WERI-Rb-1 (cell line): ENCODE data around the gene PPP6R1.
"Not testable (repeated sequence)": the region's sequence is repeated elsewhere in the genome, so short reads cannot be mapped to it uniquely, and the experiment has no call there.

Source experiments
- DNase-seq: peaks from one replicate; pipeline ENCODE4 v3.0.0-alpha.2; 2020
- H3K27ac ChIP-seq: fragments of 250-450 bp; sonication (Bioruptor Pico); 2 replicates; pipeline ENCODE4 v1.5.1; 2020; ENCODE audit warnings: mild to moderate bottlenecking, moderate library complexity
- H3K27me3 ChIP-seq: fragments of 250-450 bp; sonication (Bioruptor Pico); 2 replicates; pipeline ENCODE4 v1.5.1; 2021; ENCODE audit warnings: mild to moderate bottlenecking, low read depth, moderate library complexity; ENCODE audit not compliant: insufficient read depth, severe bottlenecking
- H3K36me3 ChIP-seq: fragments of 250-450 bp; sonication (Bioruptor Pico); 2 replicates; pipeline ENCODE4 v1.5.1; 2020; ENCODE audit warnings: mild to moderate bottlenecking, moderate library complexity
- H3K4me3 ChIP-seq: 2 replicates; pipeline ENCODE4 v1.5.1; 2011; ENCODE audit warnings: low read depth, mild to moderate bottlenecking, control low read depth, low read length
- H3K9me3 ChIP-seq: fragments of 250-450 bp; sonication (Bioruptor Pico); 2 replicates; pipeline ENCODE4 v1.5.1; 2021; ENCODE audit warnings: mild to moderate bottlenecking, moderate library complexity; ENCODE audit not compliant: severe bottlenecking
- TF ChIP-seq, protein P1 (sequence below): IDR thresholded peaks from 2 replicates; pipeline ENCODE4 v1.5.1; 2011; ENCODE audit warnings: low read depth, mild to moderate bottlenecking, control low read depth, inconsistent platforms, low read length

The PPP6R1 gene

GRCh38 chr19:55212447-55212846 lies 46.4 kb downstream of the PPP6R1 start:
- Histone ChIP-seq H3K27me3 (no peaks in the 10 kb centered on the region), H3K4me3 (no peak overlapping the region), H3K9me3 (peaks cover 22% of the 10 kb centered on the region), H3K27ac (no peak overlapping the region), H3K36me3 (no peaks in the 10 kb centered on the region)
- TF ChIP-seq, protein P1, sequence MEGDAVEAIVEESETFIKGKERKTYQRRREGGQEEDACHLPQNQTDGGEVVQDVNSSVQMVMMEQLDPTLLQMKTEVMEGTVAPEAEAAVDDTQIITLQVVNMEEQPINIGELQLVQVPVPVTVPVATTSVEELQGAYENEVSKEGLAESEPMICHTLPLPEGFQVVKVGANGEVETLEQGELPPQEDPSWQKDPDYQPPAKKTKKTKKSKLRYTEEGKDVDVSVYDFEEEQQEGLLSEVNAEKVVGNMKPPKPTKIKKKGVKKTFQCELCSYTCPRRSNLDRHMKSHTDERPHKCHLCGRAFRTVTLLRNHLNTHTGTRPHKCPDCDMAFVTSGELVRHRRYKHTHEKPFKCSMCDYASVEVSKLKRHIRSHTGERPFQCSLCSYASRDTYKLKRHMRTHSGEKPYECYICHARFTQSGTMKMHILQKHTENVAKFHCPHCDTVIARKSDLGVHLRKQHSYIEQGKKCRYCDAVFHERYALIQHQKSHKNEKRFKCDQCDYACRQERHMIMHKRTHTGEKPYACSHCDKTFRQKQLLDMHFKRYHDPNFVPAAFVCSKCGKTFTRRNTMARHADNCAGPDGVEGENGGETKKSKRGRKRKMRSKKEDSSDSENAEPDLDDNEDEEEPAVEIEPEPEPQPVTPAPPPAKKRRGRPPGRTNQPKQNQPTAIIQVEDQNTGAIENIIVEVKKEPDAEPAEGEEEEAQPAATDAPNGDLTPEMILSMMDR = peak; percentile 20; the same call in 1 of the 2 replicates
- DNase-seq = no peak

DNA sequence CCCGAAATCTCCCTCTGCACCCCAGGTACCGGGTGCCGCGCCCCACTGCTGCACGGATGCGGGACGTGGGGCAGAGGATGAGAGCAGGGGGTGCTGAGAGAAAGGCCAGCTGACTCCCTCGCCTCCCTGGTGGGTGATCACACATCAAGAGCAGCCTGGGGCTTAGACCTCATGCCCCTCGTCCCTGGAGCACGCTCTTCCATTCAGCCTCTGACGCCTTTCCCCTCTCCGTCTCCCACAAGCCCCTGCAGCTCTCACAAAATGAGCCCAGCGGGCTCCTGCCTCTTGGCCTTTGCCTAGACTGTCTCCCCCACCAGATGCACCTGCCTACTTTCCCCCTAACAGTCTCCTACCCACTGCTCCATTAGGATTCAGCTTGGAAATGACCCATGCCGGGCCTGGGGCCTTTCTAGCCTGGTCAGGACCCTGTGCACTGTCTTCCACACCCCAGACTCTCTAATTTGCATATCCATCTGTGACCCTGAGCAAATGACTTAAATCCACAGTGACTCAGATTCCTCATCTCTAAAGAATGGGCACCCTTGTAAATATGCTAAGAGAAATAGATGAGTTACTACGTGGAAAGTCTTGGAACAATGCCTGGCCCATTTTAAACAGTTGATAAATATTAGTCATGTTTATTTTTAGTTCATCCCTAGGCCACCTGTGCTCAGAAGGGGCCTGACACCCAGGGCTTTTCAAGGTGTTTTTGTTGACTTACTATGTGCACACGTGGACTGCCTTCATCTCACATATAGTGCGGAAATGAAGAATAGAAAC lies 48.9 kb downstream of the PPP6R1 start:
- H3K4me3 ChIP-seq = no peak overlapping the region
- H3K27me3 ChIP-seq = no peaks in the 10 kb centered on the region
- H3K27ac ChIP-seq = no peak overlapping the region
- H3K9me3 ChIP-seq = peaks cover 12% of the 10 kb centered on the region
- no peaks in the 10 kb centered on the region for H3K36me3 ChIP-seq
- TF ChIP-seq, protein P1 = no peak
- DNase-seq = no peak

- H3K36me3 ChIP-seq = no peaks in the 10 kb centered on the region
- TF ChIP-seq, protein P1 = no peak
- H3K9me3 ChIP-seq = peaks cover 12% of the 10 kb centered on the region
- H3K27ac ChIP-seq = no peak within 1 kb of the TSS
- DNase-seq = no peak
- no peak within 1 kb of the TSS for H3K4me3 ChIP-seq
- no peaks in the 10 kb centered on the region for H3K27me3 ChIP-seq
Measured at GRCh38 chr19:55208880-55209692, 49.7 kb downstream of the PPP6R1 start, which contains the start of gene PTPRH. Gene PTPRH, minus strand, starts transcription at chr19:55209501. Its CDS starts 68 bp downstream, at chr19:55209433.

DNA sequence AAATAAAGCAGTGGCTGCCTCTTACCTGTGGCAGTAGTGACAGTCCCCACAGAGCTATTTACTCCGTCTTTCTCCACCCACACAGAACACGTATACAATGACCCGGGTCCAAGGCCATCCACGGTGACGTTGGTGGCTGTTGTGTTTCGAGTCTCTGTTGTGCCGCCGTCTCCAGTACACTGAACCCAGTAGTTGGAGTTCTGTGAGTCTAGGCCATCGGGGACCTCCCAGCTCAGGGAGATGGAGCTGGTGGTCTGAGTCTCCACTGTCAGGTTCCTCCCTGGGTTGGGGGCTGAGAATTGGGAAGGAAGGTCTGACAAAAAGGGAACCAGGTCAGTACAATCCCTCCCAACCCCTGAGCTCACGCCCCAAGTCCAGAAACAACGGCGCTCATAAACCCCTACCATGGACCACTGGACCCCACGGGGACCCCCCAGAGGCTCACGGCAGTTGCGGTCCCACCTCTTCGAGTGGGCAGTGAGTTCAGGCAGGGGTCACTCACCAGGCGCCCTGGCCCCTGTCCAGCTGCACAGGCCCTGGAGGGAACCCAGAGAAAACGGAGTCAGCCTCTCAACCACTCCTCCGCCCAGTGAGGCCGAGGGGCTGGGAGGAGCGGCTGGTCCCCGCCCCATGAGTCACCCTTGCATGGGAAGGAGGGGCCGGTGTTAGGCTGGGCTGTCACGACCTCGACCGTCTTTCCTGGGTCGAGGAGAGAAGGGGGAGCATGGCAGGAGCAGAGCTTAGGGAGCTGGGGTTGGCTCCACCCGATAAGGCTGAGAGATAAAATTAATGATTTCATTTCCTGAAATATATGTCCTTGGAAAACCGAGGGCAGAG lies 51.9 kb downstream of the PPP6R1 start:
- Histone ChIP-seq H3K36me3 (no peaks in the 10 kb centered on the region), H3K4me3 (no peak overlapping the region)

GRCh38 chr19:55202199-55202598 lies 56.6 kb downstream of the PPP6R1 start:
- not testable (repeated sequence) for H3K27me3 ChIP-seq, H3K4me3 ChIP-seq, DNase-seq, H3K27ac ChIP-seq, H3K36me3 ChIP-seq, H3K9me3 ChIP-seq

More for the DNA sequence above, 51.9 kb downstream of the PPP6R1 start:
- TF ChIP-seq, protein P1 = no peak
- no peaks in the 10 kb centered on the region for H3K27me3 ChIP-seq
- peak; percentile 79 for DNase-seq
- peak overlapping the region; percentile 16; the same call in 1 of the 2 replicates for H3K27ac ChIP-seq
- H3K9me3 ChIP-seq = no peaks in the 10 kb centered on the region
